ENCODE data around the gene LILRA6.
"Not testable (repeated sequence)": the region's sequence is repeated elsewhere in the genome, so short reads cannot be mapped to it uniquely, and the experiment has no call there.

Gene LILRA6

DNA sequence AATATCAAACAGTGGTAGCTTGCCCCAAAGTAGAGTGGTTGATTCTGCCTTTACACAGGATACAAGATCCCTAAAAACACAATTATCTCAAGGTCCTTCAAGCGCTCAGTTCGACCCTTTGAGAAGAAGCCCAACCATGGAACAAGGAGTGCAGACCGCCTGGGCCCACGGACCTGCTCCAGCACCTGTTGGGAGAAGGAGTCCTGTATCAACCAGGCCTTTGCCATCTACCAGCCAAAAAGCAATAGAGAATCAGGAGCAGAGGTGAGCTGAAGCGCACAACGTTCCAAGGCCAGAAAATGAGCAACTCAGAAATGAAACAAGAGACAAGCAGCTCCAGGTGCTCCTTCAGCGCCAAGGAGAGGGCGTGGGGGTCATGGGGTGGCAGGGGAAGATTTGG lies 13.4 kb downstream of the LILRA6 start:
- DNase-seq: no peak

DNA sequence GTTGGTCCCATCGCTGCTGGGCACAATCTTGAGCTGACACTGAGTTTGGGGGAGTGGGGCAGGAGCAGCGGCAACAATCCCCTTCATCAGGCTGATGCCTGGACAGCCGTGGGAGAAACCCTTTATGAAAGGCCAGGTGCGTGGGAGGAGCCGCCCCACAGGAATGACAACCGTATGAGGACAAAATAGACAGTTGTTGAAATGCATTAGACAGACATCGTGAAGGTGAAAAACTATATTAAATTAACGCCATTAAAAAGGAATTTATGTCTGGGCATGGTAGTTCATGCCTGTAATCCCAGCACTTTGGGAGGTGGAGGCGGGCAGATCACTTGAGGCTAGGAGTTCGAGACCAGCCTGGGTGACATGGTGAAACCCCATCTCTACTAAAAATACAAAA lies 18.0 kb downstream of the LILRA6 start:
- DNase-seq: not testable (repeated sequence)

DNA sequence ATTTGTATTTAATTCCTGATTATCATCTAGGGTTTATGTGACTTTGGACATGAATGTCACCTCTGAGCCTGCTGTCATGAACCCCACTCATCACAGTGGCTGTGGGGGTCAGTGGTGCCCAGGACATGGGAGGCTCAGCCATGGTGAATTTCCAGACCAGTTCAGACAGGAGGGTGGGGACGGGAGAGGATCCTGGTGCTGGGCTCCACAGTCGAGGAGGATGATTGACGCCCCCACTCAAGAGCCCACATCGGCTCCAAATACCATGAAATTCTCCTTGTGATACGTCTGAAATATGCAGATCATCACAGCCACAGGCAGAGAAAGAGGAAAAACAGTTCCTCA lies 18.7 kb downstream of the LILRA6 start:
- not testable (repeated sequence) for DNase-seq

GRCh38 chr19:54223277-54223936 lies 19.2 kb downstream of the LILRA6 start:
- DNase-seq: not testable (repeated sequence)

DNA sequence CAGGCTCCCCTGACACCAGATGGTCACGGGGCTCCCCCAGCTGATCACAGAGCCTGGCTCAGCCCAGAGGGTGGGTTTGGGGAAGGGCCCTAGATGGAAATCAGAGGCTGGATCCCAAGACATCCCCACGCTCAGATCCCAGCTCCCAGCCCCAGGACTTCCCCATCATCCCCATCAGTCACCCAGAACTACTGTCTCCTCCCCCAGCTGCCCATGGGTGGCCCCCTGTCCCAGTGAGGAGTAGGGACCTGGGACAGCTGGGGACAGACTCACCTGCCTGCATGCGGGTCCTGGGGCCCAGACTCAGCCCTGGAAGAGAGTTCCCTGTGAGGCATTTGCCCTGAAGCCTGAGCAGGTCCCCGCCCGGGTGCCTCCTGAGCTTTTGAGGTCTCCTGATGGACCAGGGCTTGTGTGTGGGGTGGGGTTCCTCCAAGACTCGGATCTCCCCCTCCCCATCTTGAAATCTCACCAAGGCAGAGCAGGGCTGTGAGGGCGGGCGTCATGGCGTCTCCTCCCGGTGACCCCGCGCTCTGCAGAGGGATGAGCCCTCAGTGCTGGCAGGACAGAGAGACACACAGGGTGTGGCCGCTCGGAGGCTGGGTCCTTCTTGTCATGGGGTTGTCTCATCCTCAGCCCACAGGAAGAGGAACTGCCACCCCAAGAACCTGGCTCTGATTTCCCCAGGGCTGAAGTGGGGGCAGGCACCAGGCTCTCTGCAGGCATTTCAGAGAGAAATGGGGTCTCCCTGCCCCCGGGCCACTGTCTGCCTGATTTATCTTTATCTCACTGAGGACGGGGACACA lies 19.9 kb downstream of the LILRA6 start, which contains the start of gene LILRB3:
Gene LILRB3, minus strand, starts transcription at position 534 of the 803 bp plus-strand sequence. Its CDS starts 31 bp downstream, at position 503.
- DNase-seq: not testable (repeated sequence)

DNA sequence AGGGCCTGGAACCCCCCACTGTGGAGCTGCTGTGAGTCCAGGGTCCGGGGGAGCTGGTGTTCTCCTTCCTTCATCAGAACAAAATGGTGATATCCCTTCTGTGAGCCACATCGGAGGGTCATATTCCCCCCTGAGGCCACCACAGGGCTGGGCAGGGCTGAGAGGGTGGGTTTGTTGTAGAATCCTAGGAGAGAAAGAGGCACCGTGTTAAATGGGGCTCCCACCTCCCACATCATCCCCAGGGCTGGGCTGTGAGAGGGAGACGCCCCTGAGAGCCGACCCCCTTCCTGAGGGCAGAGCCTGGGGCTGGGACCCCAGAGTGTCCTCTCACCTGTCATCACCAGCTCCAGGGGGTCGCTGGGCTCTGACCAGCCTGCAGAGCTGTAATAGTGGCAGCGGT lies 20.6 kb downstream of the LILRA6 start:
- DNase-seq: not testable (repeated sequence)

GRCh38 chr19:54219702-54220101 lies 22.9 kb downstream of the LILRA6 start:
- not testable (repeated sequence) for DNase-seq

DNA sequence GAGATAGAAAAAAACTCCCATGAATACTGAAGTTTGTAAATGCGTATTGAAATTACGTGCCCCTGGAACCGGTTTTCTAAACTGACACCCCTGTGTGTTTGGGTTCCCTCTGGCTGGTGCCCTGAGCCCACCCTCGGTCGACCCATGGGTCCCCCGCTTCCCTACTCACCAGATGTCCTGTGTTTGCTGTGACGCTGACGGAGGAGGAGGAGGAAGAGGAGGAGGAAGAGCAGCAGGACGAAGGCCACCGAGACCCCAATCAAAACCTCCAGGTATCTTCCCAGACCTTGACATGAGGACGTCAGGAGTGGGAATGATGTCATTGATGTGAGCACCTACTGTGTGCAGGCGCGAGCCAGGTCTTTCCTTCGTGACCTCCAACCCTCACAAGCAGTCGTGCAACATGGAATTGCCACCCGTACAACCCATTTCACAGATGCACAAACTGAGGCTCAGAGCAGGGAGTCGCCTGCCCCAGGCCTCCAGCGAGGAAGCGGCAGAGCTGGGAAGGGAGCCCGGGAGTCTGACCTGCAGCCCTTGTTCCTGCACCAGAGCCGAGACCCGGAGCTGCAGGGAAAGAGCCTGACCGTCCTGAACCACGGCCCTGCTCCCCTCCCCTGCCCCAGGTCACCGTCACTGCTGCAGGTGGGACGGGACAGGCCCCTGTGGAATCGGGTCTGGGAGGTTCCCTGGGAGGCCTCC lies 23.5 kb downstream of the LILRA6 start:
- no peak for DNase-seq

DNA sequence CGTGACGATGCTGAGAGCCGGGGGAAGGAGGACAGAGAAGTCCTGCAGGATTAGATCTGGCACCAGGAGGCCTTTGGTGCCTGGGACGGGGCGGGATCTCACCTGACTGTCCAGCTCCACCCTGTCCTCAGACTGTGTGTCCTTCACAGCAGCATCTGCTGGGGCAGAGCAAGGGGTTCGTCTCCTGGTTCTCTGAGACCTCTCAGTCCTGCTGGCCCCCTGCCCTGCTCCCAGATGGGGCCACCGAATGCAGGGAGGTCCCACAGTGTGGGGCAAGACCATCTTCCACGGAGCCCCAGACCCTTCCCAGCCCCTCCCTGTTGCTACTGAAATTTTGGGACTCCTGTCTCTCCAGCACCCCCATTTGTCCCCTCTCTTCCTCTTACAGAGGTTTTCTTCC lies 24.3 kb downstream of the LILRA6 start:
- no peak for DNase-seq

DNA sequence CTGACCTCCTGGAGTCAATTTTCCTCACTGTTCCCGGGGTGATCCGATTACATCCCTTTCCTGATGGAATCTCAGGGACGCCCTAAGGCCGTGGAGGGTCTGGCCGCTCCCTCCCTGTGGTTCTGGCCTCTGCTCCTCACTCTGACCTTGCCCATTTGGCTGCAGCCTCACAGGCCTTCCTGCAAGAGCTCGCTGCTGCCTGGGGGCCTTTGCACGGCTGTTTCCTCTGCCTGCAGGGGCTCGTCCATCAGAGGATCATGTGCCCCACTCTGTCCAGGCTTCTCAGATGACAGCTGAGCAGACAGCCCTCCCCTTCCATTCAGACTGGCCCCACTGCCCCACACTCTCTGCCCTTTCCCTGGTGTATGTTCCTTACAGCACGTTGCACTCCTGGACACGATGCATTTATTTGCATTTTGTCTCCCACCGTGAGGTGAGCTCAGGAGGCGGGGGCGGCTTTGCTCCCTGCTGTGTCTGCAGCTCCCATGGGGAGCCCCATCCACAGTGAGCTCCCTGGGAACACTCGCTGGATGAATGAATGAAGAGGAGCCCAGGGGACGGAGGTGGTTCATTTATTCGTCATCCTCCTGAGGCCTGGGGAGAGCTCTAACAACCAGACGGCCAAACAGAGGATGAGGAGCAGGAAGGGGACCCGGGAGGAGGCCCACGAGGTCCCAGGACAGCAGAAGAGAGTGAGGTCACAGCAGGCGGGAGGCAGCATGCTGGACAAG lies 24.9 kb downstream of the LILRA6 start:
- not testable (repeated sequence) for DNase-seq

DNA sequence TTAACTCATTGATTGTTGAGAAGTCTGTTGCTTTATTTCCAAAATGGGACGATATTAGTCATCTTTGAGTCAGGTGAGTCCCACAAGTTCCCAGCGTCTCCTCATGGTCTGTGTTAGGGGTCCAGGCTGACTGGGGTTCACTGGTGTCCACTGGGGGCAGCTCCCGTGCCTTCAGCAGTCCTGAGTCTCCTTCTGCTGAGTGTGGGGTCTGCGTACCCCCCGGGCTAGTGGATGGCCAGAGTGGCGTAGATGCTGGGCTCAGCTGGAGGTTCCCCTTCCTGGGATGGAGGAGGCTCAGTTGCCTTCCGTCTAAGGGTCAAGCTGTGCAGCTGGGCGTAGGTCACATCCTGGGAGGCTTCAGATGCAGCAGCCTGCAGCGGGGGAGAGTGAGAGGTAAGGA lies 25.7 kb downstream of the LILRA6 start:
- DNase-seq: no peak

DNA sequence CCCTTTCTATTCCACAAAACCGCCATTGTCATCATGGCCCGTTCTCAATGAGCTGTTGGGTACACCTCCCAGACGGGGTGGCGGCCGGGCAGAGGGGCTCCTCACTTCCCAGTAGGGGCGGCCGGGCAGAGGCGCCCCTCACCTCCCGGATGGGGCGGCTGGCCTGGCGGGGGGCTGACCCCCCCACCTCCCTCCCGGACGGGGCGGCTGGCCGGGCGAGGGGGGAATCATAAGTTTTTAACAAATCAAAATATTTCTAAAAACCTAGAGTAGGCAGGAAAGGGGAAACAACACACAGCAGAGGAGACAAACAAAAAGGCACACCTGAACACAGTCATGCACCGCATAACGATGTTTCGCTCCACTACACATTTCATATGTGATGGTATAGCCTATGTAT lies 27.9 kb downstream of the LILRA6 start:
- not testable (repeated sequence) for DNase-seq

DNA sequence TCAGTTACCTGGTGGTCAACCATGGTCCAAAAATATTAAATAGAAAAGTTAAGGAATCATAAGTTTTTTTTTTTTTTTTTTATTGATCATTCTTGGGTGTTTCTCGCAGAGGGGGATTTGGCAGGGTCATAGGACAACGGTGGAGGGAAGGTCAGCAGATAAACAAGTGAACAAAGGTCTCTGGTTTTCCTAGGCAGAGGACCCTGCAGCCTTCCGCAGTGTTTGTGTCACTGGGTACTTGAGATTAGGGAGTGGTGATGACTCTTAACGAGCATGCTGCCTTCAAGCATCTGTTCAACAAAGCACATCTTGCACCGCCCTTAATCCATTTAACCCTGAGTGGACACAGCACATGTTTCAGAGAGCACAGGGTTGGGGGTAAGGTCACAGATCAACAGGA lies 28.4 kb downstream of the LILRA6 start:
- not testable (repeated sequence) for DNase-seq

DNA sequence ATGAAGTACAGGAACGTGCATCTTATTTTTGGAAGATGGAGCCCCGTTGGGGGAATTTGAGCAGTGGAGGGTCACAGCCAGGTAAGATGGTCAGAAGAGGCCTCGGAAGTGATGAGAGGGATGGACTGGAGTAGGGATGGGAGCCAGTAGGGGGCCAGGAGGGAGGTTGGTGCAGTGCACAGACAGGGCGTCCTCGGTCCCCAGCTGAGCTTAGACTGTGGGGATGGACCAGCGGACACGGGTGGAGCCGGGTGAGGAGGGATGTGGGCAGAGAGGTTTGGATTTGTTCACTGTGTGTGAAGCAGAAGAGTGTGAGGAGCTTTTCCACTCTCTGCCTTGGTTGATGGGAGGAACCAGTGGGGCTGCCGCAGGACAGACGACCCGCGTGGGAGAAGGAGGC lies 31.4 kb downstream of the LILRA6 start:
- no peak for DNase-seq

DNA sequence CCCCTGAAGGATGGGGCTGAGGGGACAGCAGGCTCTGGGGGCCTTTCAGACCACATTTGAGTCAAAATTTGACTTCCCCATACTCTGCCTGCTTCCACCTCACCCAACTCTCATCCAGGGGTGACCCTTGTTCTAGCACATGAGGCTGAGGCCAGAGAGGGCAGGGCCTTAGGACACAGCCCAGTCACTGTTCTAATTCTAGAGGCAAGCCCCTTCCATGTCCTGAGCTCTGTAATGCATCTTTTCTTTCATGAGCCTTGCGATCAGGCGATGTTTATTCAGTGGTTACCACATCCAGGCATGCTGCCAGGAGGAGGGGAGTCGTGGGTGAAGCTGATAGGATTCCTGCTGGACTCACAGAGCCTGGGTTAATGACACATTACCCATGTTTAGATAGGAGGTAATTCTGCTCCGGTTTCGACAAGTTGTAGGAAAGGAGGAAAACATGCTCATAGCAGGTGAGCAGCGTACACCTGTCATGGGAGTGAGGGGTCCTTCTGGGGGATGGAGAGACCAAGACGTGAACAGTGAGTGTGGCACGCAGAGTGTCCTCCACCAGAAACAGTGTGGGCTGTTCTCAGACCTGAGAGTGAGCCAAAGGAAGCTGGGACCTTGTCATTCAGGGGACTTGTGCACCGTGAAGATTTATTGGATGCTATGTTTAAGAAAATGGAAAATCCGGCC lies 32.6 kb downstream of the LILRA6 start:
- DNase-seq: no peak

DNA sequence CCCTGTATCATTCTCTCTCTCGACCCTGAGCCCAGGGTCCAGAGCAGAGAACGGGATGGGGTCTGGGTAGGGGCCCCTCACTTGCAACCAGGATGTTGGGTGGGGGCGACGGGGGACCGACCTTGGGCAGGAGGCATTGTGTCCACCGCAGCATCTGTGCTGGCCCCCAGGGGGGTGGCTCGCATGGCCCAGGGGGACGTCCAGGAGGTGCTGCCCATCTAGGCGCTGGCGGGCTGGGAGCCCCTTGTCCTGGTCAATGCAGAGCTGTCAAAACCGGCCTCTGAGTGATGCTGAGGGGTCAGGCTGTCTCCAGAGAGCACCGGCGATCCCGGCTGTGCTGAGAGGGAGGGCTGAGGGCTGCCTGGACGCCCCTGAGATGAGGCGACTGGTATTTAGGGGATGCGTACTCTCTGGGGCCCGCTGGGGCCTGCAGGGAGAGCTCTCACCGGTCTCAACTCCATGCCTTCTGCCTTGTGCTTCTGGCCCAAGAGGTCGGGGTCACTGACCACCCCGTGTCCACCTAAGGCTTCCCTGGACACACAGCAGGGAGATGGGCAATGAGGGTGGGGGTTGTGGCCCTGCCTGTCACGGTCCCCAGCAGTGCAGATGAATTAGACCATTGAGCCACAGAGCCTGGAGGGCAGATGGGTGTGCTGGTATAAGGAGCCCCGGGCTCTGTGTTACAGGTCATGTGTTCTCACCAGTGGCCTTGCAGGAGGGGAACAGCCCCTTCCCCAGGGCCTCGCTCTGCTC lies 33.4 kb downstream of the LILRA6 start:
- DNase-seq: no peak

GRCh38 chr19:54208784-54209057 lies 33.9 kb downstream of the LILRA6 start:
- no peak for DNase-seq

GRCh38 chr19:54207983-54208783 lies 34.4 kb downstream of the LILRA6 start:
- no peak for DNase-seq

GRCh38 chr19:54207676-54207982 lies 35.0 kb downstream of the LILRA6 start:
- DNase-seq: no peak

DNA sequence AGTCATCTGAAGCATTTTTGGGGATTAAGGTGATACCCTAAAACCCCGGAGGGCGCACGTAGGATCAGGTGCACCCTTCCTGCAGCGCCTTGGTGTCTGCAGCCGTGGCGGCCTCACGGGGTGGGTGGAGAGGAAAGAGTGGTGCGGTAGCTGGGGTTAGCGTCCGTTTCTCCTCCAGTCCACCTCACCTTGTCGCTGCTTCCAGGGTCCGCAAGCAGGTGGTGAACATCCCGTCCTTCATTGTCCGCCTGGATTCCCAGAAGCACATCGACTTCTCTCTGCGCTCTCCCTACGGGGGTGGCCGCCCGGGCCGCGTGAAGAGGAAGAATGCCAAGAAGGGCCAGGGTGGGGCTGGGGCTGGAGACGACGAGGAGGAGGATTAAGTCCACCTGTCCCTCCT lies 35.4 kb downstream of the LILRA6 start:
- DNase-seq: not testable (repeated sequence)

GRCh38 chr19:54206831-54207177 lies 35.8 kb downstream of the LILRA6 start:
- DNase-seq: no peak
